Vagina (tissue), 2 donors: ENCODE data around the gene PTMA.

Source experiments
- CTCF ChIP-seq, 3 experiments: fragments of 450-650 bp in 2 of 3; fragments of 200-600 bp in 1 of 3; sonication (generic) in 1 of 3; IDR thresholded peaks; one replicate each; pipeline ENCODE4 v1.5.1; 2017 to 2019; ENCODE audit warnings: antibody characterized with exemption in 3 of 3, mild to moderate bottlenecking in 2 of 3, moderate library complexity in 2 of 3
- POLR2A ChIP-seq, 2 donors: fragments of 450-650 bp; IDR thresholded peaks; one replicate each; pipeline ENCODE4 v1.6.1; 2017; ENCODE audit warnings: antibody characterized with exemption in 2 of 2, mild to moderate bottlenecking in 2 of 2, moderate library complexity in 2 of 2
- POLR2AphosphoS5 ChIP-seq, 2 donors: sonication (generic); formaldehyde crosslinking; IDR thresholded peaks; one replicate each; pipeline ENCODE4 v1.9.0; 2017; ENCODE audit warnings: antibody characterized with exemption in 2 of 2, mild to moderate bottlenecking in 2 of 2, low read depth in 1 of 2; ENCODE audit not compliant: insufficient read depth in 1 of 2

GRCh38 chr2:231707927-231708772 is at the start of gene PTMA:
- TF ChIP-seq CTCF (IDR thresholded peaks at IDR 0.05) (no peak), POLR2A (IDR thresholded peaks at IDR 0.05) (peak; percentile 55 to 96), POLR2AphosphoS5 (IDR thresholded peaks at IDR 0.05; ENCODE audit: insufficient read depth in 1 of 2, low read depth in 1 of 2) (peak; percentile 98 to 100)
